DMS79 treated with DMSO at 0.1 percent for 48 hours (cell line): ENCODE results near the gene OGFOD2.
"Not testable (repeated sequence)": the region's sequence is repeated elsewhere in the genome, so short reads cannot be mapped to it uniquely, and the experiment has no call there.

Experiments used
- DNase-seq: peaks from one replicate; lab custom pipeline; 2025; lab: John Stamatoyannopoulos, UW

OGFOD2 gene

GRCh38 chr12:122974892-122975789 is at the start of gene OGFOD2:
Gene OGFOD2 (plus strand): TSS chr12:122975244. CDS start chr12:122975252, 8 bp downstream.
- DNase-seq, result peak; percentile 93

GRCh38 chr12:122927756-122928403 is 47.2 kb upstream of the OGFOD2 start:
- DNase-seq, result no peak

GRCh38 chr12:122928404-122929147 is 46.5 kb upstream of the OGFOD2 start:
- no peak for DNase-seq

- no peak for DNase-seq
These were observed 45.9 kb upstream of the OGFOD2 start for GRCh38 chr12:122929148-122929538.

GRCh38 chr12:122929812-122930211 is 45.2 kb upstream of the OGFOD2 start:
- DNase-seq, result no peak

- DNase-seq, result no peak
These were observed 42.8 kb upstream of the OGFOD2 start for GRCh38 chr12:122932207-122932606.

GRCh38 chr12:122934722-122935121 is 40.3 kb upstream of the OGFOD2 start:
- no peak for DNase-seq

- DNase-seq, result no peak
These were observed 39.7 kb upstream of the OGFOD2 start for GRCh38 chr12:122935318-122935717.

GRCh38 chr12:122937622-122938091 is 37.4 kb upstream of the OGFOD2 start:
- no peak for DNase-seq

- no peak for DNase-seq
These were observed 35.9 kb upstream of the OGFOD2 start for GRCh38 chr12:122939125-122939524.

- not testable (repeated sequence) for DNase-seq
These were observed 33.7 kb upstream of the OGFOD2 start for GRCh38 chr12:122941351-122941750.

- no peak for DNase-seq
These were observed 32.4 kb upstream of the OGFOD2 start for GRCh38 chr12:122942637-122943036.

- DNase-seq, result no peak
These were observed 31.8 kb upstream of the OGFOD2 start for GRCh38 chr12:122943196-122943595.

GRCh38 chr12:122944605-122945592 is 30.1 kb upstream of the OGFOD2 start:
- DNase-seq, result no peak

GRCh38 chr12:122946690-122947341 is 28.2 kb upstream of the OGFOD2 start:
- DNase-seq, result no peak

- DNase-seq, result no peak
These were observed 27.7 kb upstream of the OGFOD2 start for GRCh38 chr12:122947352-122947792.

- DNase-seq, result no peak
These were observed 26.4 kb upstream of the OGFOD2 start for GRCh38 chr12:122948605-122949004.

- DNase-seq, result no peak
These were observed 25.6 kb upstream of the OGFOD2 start for GRCh38 chr12:122949405-122949804.

GRCh38 chr12:122949816-122950675 is 25.0 kb upstream of the OGFOD2 start:
- no peak for DNase-seq

- no peak for DNase-seq
These were observed 23.6 kb upstream of the OGFOD2 start for GRCh38 chr12:122951406-122951805.
